Osteocyte (in vitro differentiated cells): ENCODE measurements around the gene PTGDR. TPM values are rescaled to one million over a fixed set of nuclear protein-coding genes. Genes with fewer than 3 reads are reported as not detected.

Experiments used
- DNase-seq: peaks from one replicate; pipeline ENCODE4 v3.0.0; 2021; ENCODE audit warnings: mixed read lengths; ENCODE audit not compliant: unreplicated experiment; ENCODE audit errors: extremely low spot score
- H3K27ac Mint-ChIP-seq: one replicate; pipeline ENCODE4 v1.8.0; 2021; ENCODE audit warnings: mild to moderate bottlenecking, mixed read lengths; ENCODE audit not compliant: unreplicated experiment
- H3K27me3 Mint-ChIP-seq: one replicate; pipeline ENCODE4 v1.8.0; 2021; ENCODE audit warnings: mixed read lengths; ENCODE audit not compliant: unreplicated experiment
- H3K36me3 Mint-ChIP-seq: one replicate; pipeline ENCODE4 v1.8.0; 2021; ENCODE audit warnings: mixed read lengths; ENCODE audit not compliant: unreplicated experiment
- H3K4me1 Mint-ChIP-seq: one replicate; pipeline ENCODE4 v1.8.0; 2021; ENCODE audit warnings: mixed read lengths; ENCODE audit not compliant: unreplicated experiment
- H3K4me3 Mint-ChIP-seq: one replicate; pipeline ENCODE4 v1.8.0; 2021; ENCODE audit warnings: mild to moderate bottlenecking, moderate library complexity, mixed read lengths; ENCODE audit not compliant: unreplicated experiment
- H3K9me3 Mint-ChIP-seq: one replicate; pipeline ENCODE4 v1.8.0; 2021; ENCODE audit warnings: mixed read lengths; ENCODE audit not compliant: unreplicated experiment
- total RNA-seq: library from RNA; stranded (reverse); gene quantifications from 2 replicates; pipeline ENCODE4 v1.2.1, GENCODE V29; 2021
- TF ChIP-seq, protein P1 (sequence below): fragments of 200-600 bp; sonication (generic); IDR thresholded peaks from 2 replicates; pipeline ENCODE4 v1.5.0; 2021; ENCODE audit warnings: antibody characterized with exemption, mild to moderate bottlenecking, moderate library complexity

PTGDR gene
- total RNA-seq, 1 donor from 2014 or later: not detected

DNA sequence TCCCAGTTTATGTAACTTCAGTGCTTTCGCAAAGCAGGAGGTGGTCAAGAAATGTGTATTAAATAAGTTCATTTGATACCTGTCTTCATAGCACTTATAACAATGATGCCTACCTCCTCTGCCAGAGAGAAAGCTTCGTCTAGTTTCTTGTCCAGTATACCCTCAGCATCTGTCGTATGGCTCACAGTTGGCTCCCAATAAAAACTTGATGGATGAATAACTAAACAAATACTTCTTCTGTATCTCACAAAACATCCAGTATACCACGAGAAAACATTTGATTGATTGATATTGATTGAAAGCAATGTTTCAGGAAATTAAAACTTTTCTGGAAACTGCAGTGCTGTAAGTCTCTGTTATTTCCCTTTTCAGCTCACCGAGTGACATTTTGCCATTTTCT is 26.9 kb upstream of the PTGDR start:
- Mint-ChIP-seq H3K9me3 (no peaks in the 10 kb centered on the region), H3K4me3 (peak overlapping the region; percentile 11)
- no peak for DNase-seq

DNA sequence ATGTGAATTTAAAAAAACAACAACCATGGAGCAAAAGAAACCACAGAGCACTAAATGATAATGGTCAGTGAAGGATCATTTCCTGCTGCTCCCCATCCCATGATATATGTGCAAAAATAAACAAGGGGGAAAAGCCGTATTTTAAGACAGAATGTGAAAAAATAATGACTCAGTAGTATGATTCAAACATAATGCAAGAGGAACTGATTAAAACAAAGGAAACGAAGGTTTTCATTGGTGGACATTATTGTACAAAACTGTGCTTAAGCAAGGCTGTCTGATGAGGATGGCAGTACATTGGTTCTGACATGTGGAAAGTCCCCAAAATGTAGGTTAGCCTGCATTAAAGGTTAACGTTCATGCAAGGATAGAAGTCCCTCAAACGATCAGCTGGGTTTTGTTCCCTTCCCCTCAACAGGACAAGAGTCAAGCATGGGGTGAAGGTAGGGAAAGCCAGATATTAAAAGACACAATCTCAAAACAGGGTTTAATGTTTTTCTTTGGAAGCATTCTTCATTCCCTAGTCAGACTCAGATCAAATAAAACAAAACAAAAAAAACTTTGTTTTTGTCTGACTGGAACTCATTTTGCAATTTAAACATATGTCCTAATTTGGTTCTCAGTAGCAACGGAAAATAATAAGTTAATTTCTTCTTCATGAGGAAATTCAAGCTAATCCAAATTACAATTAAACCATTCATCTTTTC is 26.3 kb upstream of the PTGDR start:
- H3K36me3 Mint-ChIP-seq: no peaks in the 10 kb centered on the region
- H3K27me3 Mint-ChIP-seq: no peaks in the 10 kb centered on the region
- H3K9me3 Mint-ChIP-seq: no peaks in the 10 kb centered on the region
- DNase-seq: no peak
- TF ChIP-seq, protein P1, sequence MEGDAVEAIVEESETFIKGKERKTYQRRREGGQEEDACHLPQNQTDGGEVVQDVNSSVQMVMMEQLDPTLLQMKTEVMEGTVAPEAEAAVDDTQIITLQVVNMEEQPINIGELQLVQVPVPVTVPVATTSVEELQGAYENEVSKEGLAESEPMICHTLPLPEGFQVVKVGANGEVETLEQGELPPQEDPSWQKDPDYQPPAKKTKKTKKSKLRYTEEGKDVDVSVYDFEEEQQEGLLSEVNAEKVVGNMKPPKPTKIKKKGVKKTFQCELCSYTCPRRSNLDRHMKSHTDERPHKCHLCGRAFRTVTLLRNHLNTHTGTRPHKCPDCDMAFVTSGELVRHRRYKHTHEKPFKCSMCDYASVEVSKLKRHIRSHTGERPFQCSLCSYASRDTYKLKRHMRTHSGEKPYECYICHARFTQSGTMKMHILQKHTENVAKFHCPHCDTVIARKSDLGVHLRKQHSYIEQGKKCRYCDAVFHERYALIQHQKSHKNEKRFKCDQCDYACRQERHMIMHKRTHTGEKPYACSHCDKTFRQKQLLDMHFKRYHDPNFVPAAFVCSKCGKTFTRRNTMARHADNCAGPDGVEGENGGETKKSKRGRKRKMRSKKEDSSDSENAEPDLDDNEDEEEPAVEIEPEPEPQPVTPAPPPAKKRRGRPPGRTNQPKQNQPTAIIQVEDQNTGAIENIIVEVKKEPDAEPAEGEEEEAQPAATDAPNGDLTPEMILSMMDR: no peak
- H3K4me3 Mint-ChIP-seq: peak overlapping the region; percentile 11
- peak overlapping the region; percentile 74 for H3K27ac Mint-ChIP-seq
- H3K4me1 Mint-ChIP-seq: peaks cover 51% of the 10 kb centered on the region

More for the DNA sequence above, 26.9 kb upstream of the PTGDR start:
- Mint-ChIP-seq H3K27me3 (no peaks in the 10 kb centered on the region), H3K4me1 (peaks cover 51% of the 10 kb centered on the region), H3K27ac (peak overlapping the region; percentile 74), H3K36me3 (no peaks in the 10 kb centered on the region)
- TF ChIP-seq, protein P1: no peak

DNA sequence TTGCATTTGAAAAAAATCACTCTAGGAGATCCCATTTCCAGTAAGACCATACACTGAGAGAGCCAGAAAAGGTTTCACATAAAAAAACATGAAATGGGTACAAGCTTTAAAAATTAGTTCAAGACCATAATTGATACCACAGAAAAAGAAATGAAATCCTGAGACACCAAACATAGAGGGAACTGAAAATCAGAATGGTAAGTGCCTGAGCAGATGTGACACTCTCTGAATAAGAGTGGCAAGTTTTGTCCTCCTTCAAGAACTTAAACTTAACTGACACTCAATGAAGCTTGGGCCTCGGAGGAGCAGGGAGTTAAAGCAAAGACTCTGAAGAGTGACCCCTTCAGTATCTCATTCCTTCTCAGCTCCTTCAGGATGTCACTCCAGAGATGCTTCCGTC is 23.2 kb upstream of the PTGDR start:
- peaks cover 3% of the 10 kb centered on the region for H3K27me3 Mint-ChIP-seq
- TF ChIP-seq, protein P1: no peak
- H3K27ac Mint-ChIP-seq: no peak overlapping the region
- no peak for DNase-seq
- H3K4me1 Mint-ChIP-seq: peaks cover 56% of the 10 kb centered on the region
- no peaks in the 10 kb centered on the region for H3K9me3 Mint-ChIP-seq
- H3K36me3 Mint-ChIP-seq: no peaks in the 10 kb centered on the region
- no peak overlapping the region for H3K4me3 Mint-ChIP-seq

DNA sequence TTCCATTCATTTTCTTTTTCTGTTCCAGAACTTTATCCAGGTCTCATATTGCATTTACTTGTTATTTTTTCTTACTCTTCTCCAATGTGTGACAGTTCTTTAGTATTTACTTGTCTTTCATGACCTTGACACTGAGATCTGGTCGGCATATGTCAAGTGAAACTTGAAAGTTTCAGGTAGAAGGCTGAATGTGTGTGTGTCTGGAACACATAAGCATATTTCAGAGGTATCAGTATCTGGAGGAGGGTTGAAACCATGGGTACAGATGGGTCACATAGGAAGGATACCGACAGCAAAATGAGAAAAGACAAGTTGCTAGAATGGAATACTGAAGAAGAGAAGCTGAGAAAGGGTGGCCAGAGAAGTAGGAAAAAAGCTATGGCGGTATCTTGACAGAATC is 22.5 kb upstream of the PTGDR start:
- Mint-ChIP-seq H3K4me3 (no peak overlapping the region), H3K4me1 (peaks cover 60% of the 10 kb centered on the region), H3K27ac (no peak overlapping the region), H3K27me3 (peaks cover 3% of the 10 kb centered on the region), H3K9me3 (no peaks in the 10 kb centered on the region), H3K36me3 (no peaks in the 10 kb centered on the region)
- no peak for DNase-seq
- TF ChIP-seq, protein P1: no peak

DNA sequence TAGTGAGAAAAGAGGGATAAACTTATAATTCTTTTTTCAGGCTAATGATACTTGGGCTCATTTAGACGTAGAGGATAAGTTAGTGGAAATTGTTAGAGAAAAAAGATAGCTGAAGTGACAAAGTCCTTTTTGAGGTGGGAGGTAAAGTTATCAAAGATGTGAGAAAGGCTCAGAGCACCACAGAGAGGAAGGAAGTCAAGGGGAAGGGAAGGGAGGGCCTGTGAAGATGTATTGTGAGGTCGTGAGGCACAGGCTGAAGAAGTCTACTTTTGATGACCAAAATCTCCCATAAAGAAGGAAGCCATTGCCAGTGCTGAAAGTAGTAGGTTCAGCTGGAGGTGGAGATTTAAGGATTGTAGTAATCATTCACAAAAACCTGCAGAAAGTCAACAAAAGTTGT is 19.4 kb upstream of the PTGDR start:
- Mint-ChIP-seq H3K36me3 (no peaks in the 10 kb centered on the region), H3K27me3 (peaks cover 4% of the 10 kb centered on the region), H3K27ac (no peak overlapping the region), H3K4me3 (no peak overlapping the region), H3K9me3 (no peaks in the 10 kb centered on the region), H3K4me1 (peaks cover 50% of the 10 kb centered on the region)
- TF ChIP-seq, protein P1: no peak
- DNase-seq: no peak
